Glutamatergic neuron (in vitro differentiated cells): ENCODE data around the gene RNF150. TPM values are rescaled to one million over a fixed set of nuclear protein-coding genes. Genes with fewer than 3 reads are reported as not detected.

Experiments
- DNase-seq: peaks from one replicate; pipeline ENCODE4 v3.0.0; 2022
- H3K27ac Mint-ChIP-seq: one replicate; pipeline ENCODE4 v1.8.0; 2020; ENCODE audit warnings: mild to moderate bottlenecking, mixed read lengths, inconsistent platforms; ENCODE audit not compliant: unreplicated experiment
- H3K27me3 Mint-ChIP-seq: one replicate; pipeline ENCODE4 v1.8.0; 2020; ENCODE audit warnings: mild to moderate bottlenecking, moderate library complexity, mixed read lengths, inconsistent platforms; ENCODE audit not compliant: unreplicated experiment
- H3K36me3 Mint-ChIP-seq: one replicate; pipeline ENCODE4 v1.8.0; 2020; ENCODE audit warnings: mild to moderate bottlenecking, mixed read lengths, inconsistent platforms; ENCODE audit not compliant: unreplicated experiment
- H3K4me1 Mint-ChIP-seq: one replicate; pipeline ENCODE4 v1.8.0; 2020; ENCODE audit warnings: mild to moderate bottlenecking, low read depth, mixed read lengths, inconsistent platforms; ENCODE audit not compliant: unreplicated experiment
- H3K4me3 Mint-ChIP-seq: one replicate; pipeline ENCODE4 v1.8.0; 2020; ENCODE audit warnings: mild to moderate bottlenecking, mixed read lengths, inconsistent platforms; ENCODE audit not compliant: unreplicated experiment
- H3K9me3 Mint-ChIP-seq: one replicate; pipeline ENCODE4 v1.8.0; 2020; ENCODE audit warnings: mild to moderate bottlenecking, moderate library complexity, mixed read lengths, inconsistent platforms; ENCODE audit not compliant: unreplicated experiment
- total RNA-seq: library from RNA; stranded (reverse); fragmentation: NEBNext Ultra II Directional; extraction: Animal tissue kit (Norgen Biotek cat#: 25700); gene quantifications from one replicate; pipeline ENCODE4 v1.2.1, GENCODE V29; 2021; ENCODE audit not compliant: unreplicated experiment
- TF ChIP-seq, protein P1 (sequence below): fragments of 200-600 bp; sonication (generic); IDR thresholded peaks from one replicate; pipeline ENCODE4 v1.5.0; 2021; ENCODE audit not compliant: partially characterized antibody, unreplicated experiment

The RNF150 gene
- total RNA-seq, 1 donor from 2014 or later, result 23.3 TPM

DNA sequence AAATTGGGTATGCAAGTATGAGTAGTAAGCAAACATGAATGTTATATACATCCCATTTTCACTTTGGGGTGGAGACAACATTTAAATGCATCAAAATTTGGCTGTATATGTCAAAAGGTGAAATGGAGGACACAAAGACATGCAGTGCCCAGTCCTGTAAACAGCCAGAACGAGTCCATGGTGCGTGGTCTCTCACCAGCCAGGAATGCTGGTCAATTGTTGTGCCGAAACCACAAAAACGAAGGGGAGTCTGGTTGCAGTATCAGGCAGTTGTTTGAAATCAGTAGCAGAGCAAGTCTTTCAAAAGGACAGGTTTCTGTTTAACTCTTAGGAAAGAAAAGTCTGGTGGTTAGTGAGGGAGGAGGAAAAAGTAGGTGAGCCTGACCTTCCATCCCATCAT lies 22.3 kb upstream of the RNF150 start:
- Mint-ChIP-seq H3K27ac (no peak overlapping the region), H3K9me3 (no peaks in the 10 kb centered on the region), H3K4me3 (no peak overlapping the region), H3K27me3 (peaks cover 3% of the 10 kb centered on the region), H3K4me1 (no peaks in the 10 kb centered on the region), H3K36me3 (peaks cover under 1% of the 10 kb centered on the region)
- no peak for DNase-seq
- TF ChIP-seq, protein P1, sequence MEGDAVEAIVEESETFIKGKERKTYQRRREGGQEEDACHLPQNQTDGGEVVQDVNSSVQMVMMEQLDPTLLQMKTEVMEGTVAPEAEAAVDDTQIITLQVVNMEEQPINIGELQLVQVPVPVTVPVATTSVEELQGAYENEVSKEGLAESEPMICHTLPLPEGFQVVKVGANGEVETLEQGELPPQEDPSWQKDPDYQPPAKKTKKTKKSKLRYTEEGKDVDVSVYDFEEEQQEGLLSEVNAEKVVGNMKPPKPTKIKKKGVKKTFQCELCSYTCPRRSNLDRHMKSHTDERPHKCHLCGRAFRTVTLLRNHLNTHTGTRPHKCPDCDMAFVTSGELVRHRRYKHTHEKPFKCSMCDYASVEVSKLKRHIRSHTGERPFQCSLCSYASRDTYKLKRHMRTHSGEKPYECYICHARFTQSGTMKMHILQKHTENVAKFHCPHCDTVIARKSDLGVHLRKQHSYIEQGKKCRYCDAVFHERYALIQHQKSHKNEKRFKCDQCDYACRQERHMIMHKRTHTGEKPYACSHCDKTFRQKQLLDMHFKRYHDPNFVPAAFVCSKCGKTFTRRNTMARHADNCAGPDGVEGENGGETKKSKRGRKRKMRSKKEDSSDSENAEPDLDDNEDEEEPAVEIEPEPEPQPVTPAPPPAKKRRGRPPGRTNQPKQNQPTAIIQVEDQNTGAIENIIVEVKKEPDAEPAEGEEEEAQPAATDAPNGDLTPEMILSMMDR, result no peak

DNA sequence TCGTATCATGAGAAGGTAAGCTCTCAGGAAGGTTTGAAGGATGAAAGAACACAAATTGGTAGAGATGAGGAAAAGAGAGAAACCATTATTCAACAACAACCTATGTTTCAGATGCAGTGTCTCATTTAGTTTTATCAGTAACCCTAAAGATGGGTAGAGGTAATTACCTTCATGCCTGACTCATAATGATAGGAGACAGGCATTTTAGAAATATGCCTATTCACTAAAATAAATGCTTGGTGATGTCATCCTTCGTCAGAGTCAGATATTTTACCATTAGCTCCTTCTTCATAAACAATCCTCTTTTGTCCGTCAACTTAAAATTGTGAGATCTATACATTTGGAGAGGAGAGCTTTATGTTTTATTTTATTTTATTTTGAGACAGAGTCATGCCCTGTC lies 21.5 kb upstream of the RNF150 start:
- Mint-ChIP-seq H3K4me1 (no peaks in the 10 kb centered on the region), H3K27me3 (peaks cover 3% of the 10 kb centered on the region), H3K27ac (no peak overlapping the region), H3K36me3 (no peaks in the 10 kb centered on the region), H3K9me3 (no peaks in the 10 kb centered on the region), H3K4me3 (no peak overlapping the region)
- DNase-seq, result no peak
- TF ChIP-seq, protein P1, result no peak

DNA sequence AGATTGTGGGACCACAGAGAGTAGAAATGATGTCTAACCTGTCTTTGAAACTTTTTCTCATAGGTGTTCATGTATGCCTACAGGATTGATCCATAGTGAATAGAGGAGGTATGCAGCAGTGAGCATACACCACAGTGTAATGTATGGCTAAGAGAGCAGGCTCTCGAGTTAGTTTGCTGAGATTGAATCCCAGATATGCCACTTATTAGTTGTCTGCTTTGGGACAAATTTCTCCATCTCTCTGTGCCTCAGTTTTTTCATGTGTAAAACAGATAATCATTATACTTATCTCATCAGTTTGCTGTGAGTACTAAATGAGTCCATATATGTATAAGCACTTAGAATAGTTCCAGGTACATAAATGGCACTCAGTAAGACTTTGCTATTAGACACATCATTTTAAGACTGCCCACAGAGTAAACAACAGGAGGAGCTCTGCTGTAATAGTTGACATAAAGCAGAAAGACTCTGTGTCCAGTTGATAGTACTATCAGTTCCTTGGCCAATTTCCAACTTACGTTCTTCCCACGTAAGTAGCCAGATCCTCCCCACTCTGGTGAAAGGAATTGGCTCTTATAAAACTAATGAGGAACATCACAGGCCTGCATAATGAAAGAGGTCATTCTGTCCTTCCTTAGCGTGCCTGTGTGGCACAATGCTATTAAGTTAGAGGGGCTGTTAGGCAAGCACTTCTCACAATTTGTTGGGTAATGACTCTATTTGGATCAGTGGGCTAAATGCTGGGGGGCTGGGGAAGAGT lies 20.7 kb upstream of the RNF150 start:
- DNase-seq, result no peak
- H3K4me3 Mint-ChIP-seq, result no peak overlapping the region
- H3K9me3 Mint-ChIP-seq, result no peaks in the 10 kb centered on the region
- TF ChIP-seq, protein P1, result no peak
- no peak overlapping the region for H3K27ac Mint-ChIP-seq
- no peaks in the 10 kb centered on the region for H3K36me3 Mint-ChIP-seq
- no peaks in the 10 kb centered on the region for H3K4me1 Mint-ChIP-seq
- H3K27me3 Mint-ChIP-seq, result peaks cover 5% of the 10 kb centered on the region

DNA sequence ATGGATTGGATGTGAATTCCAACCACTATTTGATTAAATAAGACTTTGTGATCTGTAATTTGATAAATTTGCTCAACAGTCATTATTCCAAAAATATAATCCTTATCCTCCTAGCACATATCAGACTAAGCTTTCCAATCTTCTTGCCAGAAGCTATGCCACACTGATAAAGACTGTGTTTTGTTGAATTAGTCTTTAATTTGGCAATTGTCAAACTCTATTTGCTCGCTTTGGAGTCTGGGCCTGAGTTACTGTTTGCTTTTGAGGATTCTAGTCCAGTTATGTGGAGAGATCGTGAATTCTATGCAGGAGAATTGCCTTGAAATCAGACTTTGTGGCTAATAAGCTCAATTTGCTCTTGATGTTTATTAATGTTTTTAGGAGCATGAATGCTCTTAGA lies 10.9 kb upstream of the RNF150 start:
- H3K36me3 Mint-ChIP-seq, result no peaks in the 10 kb centered on the region
- no peak overlapping the region for H3K4me3 Mint-ChIP-seq
- DNase-seq, result no peak
- H3K9me3 Mint-ChIP-seq, result no peaks in the 10 kb centered on the region
- H3K4me1 Mint-ChIP-seq, result peaks cover 2% of the 10 kb centered on the region
- no peak overlapping the region for H3K27ac Mint-ChIP-seq
- TF ChIP-seq, protein P1, result no peak
- H3K27me3 Mint-ChIP-seq, result peaks cover under 1% of the 10 kb centered on the region

DNA sequence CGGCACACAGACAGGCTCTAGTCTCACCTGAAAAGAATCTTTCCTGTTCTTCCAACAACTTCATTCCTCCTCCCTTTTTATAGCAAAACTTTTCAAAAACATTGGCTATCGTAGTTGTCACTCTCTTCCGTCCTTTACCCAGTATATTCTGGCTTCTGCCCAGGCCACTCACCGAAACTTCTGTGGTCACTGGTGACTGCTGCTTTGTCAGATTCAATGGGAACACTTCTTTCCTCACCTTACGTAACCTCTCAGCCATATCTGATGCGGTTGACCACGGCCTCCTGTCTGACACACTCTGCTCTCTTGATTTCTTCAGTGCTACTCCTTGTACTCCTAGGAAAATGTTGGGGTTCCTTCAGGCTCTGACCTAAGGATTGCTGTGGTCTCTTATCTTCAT lies 9.2 kb upstream of the RNF150 start:
- no peak for DNase-seq
- TF ChIP-seq, protein P1, result no peak

More for the DNA sequence above, 9.2 kb upstream of the RNF150 start:
- no peak overlapping the region for H3K4me3 Mint-ChIP-seq
- no peaks in the 10 kb centered on the region for H3K36me3 Mint-ChIP-seq
- H3K27ac Mint-ChIP-seq, result no peak overlapping the region
- no peaks in the 10 kb centered on the region for H3K27me3 Mint-ChIP-seq
- H3K9me3 Mint-ChIP-seq, result no peaks in the 10 kb centered on the region
- H3K4me1 Mint-ChIP-seq, result peaks cover 2% of the 10 kb centered on the region
